GM18502 (cell line): ENCODE data around the gene BSND.

Experiments
- ATAC-seq: cut with Tn5 transposase; IDR thresholded peaks from one replicate; pipeline ENCODE4 v1.9.1; 2021; ENCODE audit warnings: mild to moderate bottlenecking; ENCODE audit not compliant: unreplicated experiment, poor library complexity

The BSND gene

GRCh38 chr1:55043011-55043410 lies 44.3 kb downstream of the BSND start:
- no peak for ATAC-seq

DNA sequence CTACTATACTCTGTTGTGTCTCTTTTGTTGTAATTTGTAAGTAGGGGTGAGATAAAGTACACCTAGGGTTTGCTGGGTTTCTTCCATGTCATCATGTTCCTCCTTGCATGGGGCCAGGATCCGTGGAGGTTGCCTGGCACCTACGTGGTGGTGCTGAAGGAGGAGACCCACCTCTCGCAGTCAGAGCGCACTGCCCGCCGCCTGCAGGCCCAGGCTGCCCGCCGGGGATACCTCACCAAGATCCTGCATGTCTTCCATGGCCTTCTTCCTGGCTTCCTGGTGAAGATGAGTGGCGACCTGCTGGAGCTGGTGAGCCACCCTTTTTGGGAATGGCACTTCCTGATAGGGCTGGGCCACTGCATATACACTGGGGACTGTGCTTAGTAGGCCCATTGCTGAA lies 45.0 kb downstream of the BSND start:
- no peak for ATAC-seq

DNA sequence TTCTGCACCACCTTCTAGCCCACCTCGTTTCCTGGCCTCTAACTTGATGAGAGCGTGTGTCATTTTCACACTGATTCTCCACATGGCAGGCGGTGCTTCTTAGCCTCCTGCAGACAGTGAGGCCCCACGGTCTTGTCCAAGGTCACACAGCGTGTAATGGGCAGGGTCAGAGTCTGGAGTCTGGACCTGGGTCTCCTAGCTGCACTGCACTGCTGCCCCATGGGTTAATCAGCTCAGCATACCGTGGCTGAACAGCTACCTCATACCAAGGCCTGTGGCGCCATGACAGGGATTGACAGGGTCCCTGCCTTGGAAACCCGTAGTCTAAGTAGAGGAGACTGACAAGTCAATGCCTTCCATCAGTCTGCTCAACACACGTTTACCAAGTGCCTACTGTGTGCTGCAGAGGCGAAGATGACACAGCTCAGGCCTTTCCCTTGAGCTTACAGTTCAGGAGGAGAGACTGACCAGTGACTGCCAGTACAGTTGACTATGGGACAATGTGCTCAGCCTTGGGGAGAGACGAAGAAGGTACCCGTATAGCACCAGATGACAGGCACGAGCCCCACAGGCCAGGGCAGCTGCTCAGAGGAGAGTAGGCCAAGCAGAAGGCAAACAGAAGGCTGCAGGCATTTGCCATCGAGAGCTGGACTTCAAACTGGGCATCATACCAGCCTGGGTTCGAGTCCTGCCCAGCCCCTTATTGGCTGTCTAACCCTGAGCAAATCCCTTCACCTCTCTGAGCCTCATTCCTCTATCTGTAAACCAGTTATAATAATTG lies 46.1 kb downstream of the BSND start:
- ATAC-seq, result no peak

DNA sequence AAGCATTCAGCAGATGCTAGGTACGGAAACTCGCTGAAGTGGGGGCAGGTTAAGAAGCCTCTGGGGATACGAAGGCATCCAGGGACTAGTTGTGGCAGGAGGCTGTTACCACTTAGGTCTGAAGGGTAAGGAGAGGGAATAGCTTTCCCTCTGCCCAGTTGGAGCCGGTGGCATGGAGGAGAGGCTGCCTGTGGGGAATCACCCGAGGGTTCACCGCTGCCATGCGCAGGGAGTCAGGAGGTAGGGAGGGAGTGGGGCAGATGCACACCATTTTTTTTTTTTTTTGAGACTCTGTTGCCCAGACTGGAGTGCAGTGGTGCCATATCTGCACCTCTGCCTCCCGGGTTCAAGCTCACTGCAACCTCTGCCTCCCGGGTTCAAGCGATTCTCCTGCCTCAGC lies 46.7 kb downstream of the BSND start:
- ATAC-seq, result no peak

DNA sequence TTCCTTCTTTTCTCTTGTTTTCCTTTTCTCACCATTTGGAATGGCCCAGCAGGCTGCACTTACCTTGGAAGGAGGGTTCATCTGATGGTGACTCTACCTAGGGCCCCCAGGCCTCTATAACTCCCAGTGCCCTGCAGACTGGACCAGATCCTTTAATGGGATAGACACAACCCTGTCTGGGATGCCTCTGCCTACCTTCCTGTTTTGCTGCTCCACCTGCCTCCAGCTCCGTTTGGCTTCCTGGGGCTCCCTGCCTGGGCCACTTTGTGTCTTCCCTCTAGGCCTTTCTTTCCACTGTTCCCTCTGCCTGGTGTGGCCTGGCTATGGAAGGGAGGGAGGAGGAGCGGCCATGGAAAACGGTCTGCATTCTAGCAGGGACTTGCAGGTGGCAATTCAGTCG lies 48.1 kb downstream of the BSND start:
- ATAC-seq, result no peak

DNA sequence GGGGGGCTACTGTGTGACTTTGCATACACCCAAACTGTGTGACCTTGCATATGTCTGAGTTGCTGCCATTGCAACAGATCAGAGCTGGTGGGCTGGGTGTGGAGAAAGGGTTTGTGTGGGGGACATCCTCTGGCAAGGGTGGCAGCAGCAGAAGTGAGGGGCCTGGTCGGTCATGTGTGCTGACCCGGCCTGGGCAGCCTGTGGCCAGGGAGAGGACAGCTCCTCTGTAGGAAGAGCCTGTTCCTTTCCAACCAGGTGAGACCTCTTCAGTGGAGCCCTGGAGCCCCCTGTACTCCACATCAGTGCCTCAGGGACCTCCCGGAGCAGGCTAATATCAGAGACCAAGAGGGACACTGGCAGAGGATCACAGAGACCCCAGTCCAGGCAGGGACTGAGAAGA lies 48.9 kb downstream of the BSND start:
- ATAC-seq, result no peak

DNA sequence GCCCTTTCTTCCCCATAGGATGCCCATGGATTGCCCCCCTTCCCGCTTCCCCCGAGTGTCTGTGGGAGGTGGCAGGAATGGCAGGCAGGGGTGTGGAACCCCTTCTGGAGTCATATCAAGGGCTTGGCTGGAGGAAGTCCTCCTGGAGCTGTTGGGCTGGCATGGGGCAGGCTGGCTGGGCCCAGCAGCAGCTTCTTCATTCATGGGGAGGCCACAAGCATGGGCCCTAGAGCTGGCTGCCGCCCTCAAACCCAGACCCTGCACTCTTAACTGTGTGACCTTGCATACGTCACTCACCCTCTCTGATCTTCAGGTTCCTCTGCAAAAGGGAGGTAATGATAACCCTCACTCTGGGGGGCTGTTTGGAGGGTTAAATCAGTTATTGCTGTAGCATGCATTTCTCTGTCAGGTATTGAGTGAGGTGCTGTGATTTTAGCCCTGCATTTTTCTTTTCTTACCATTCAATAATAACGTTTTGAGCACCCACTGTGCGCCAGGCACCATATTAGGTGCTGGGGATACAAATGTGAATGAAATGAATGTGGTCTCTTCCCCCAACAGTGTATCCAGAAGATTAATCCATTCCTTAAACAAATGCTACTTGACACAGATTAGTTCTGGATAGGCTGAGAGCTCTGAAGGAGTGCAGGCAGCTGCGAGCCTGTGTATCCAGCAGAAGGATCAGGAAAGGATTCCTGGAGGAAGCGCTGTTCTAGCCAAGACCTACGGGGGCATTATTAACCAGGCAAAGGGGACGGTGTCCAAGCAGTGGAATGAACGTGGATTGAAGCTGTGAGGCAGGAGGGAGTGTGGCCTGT lies 49.9 kb downstream of the BSND start:
- ATAC-seq, result no peak

- no peak for ATAC-seq
Observed at GRCh38 chr1:55049271-55049913, 50.7 kb downstream of the BSND start.

- ATAC-seq, result no peak
Observed at GRCh38 chr1:55049914-55050278, 51.2 kb downstream of the BSND start.

GRCh38 chr1:55050283-55050682 lies 51.5 kb downstream of the BSND start:
- no peak for ATAC-seq

GRCh38 chr1:55051169-55051568 lies 52.4 kb downstream of the BSND start:
- no peak for ATAC-seq

GRCh38 chr1:55051621-55052020 lies 52.9 kb downstream of the BSND start:
- no peak for ATAC-seq

DNA sequence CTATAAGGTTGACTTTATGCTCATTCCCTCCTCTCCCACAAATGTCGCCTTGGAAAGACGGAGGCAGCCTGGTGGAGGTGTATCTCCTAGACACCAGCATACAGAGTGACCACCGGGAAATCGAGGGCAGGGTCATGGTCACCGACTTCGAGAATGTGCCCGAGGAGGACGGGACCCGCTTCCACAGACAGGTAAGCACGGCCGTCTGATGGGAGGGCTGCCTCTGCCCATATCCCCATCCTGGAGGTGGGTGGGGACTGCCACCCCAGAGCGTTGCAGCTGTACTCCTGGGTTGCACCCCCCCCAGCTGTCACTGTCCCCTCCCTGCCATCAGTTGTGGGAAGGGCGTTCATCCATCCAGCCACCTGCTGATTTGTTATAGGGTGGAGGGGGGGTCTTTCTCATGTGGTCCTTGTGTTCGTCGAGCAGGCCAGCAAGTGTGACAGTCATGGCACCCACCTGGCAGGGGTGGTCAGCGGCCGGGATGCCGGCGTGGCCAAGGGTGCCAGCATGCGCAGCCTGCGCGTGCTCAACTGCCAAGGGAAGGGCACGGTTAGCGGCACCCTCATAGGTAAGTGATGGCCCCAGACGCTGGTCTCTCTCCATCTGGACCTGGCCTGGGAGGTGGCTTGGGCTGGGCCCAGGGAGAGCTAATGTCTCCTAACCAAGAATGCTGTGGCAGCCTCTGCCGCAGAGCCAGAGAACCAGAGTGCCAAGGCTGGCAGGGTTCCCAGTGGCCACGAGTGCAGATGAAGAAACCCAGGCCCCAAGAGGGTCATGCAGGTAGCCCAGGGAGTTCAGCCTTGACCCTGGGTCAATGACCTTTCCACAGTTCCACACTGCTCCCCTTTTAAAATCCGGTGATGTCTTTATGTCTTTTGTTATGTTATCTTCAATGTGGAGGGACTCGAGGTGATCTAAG lies 53.7 kb downstream of the BSND start:
- no peak for ATAC-seq

- ATAC-seq, result no peak
Observed at GRCh38 chr1:55053265-55053954, 54.7 kb downstream of the BSND start.

DNA sequence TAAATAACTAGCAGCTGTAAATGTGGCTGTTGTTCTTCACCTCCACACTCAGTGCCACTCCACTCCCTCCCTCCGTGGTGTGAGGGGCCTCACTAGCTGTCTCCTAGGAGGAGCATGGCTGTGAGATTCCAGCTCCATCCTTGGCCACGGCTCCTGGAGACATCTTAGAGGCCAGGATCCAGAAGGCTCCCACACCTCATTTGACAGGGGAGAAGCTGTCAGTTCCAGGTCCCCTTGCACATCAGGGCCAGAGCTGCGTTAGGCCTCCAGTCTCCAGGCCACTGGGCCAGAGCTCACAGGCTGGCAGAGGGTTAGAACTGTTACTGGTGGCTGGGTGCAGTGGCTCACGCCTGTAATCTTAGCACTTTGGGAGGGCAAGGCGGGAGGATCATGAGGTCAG lies 55.7 kb downstream of the BSND start:
- no peak for ATAC-seq

DNA sequence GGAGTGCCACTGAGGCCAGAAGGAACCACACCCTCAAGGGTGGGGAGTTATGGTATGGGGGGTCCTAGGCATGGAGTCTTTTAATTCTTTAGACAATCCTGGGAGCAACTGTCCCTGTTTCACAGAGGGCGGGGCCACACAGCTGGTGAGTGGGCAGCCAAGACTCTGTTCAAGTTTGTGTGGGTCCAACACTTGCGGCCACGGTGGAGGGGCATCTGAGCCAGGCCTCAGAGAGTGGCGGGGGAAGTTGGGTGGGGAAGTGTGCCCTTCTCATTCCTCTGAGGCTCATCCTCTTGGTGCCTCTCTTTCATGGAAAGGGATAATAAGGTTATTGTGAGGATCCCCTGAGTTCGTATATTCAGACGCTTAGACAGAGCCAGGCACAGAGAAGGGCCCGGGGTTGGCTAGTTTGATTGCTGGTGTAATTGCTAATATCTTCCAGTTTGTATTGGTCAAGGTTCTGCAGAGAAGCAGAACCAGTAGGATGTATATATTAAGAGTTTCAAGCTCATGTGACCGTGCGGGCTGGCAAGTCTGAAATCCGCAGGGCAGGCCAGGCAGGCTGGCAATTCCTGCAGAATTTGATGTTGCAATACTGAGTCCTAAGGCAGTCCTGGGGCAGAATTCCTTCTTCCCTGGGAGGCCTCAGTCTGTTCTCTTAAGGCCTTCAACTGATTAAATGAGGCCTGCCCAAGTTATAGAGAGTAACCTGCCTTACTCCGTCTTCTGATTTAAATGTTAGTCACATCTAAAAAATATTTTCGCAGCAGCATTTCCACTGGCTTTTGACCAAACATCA lies 56.5 kb downstream of the BSND start:
- no peak for ATAC-seq

DNA sequence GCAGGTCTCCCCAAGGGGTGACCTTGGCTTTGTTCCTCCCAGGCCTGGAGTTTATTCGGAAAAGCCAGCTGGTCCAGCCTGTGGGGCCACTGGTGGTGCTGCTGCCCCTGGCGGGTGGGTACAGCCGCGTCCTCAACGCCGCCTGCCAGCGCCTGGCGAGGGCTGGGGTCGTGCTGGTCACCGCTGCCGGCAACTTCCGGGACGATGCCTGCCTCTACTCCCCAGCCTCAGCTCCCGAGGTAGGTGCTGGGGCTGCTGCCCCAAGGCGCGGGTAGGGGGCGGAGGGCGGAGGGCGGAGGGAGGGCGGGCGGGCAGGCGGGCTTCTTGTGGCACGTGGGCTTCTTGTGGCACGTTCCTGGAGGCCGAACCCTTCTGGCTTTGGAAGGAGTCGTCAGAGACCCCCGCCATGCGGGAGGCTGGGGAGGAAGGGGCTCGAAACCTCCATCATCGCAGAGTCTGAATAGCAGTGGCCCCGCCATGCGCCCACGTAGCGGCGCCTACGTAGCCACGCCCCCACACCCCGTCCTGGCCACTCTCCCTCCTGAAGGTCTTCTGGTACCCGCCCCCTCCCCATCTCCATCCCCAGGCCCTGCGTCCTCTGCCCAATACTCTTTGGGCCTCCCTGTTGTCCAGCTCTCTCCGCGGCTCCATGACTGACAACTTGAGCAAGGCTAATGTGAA lies 57.4 kb downstream of the BSND start:
- no peak for ATAC-seq

GRCh38 chr1:55056632-55056992 lies 57.9 kb downstream of the BSND start:
- no peak for ATAC-seq
